NCI-H2081 treated with DMSO at 0.1 percent for 48 hours (cell line): ENCODE data around the gene SRPK2.
"Not testable (repeated sequence)": the region's sequence is repeated elsewhere in the genome, so short reads cannot be mapped to it uniquely, and the experiment has no call there.

Source experiments
- DNase-seq: peaks from one replicate; lab custom pipeline; 2025; lab: John Stamatoyannopoulos, UW

Gene SRPK2

GRCh38 chr7:105339404-105340323 is 49.1 kb downstream of the SRPK2 start:
- DNase-seq: no peak

- DNase-seq: no peak
These were observed 51.2 kb downstream of the SRPK2 start for GRCh38 chr7:105337529-105337928.

- DNase-seq: no peak
These were observed 52.7 kb downstream of the SRPK2 start for GRCh38 chr7:105336009-105336408.

GRCh38 chr7:105332661-105333060 is 56.1 kb downstream of the SRPK2 start:
- not testable (repeated sequence) for DNase-seq

GRCh38 chr7:105330526-105330925 is 58.2 kb downstream of the SRPK2 start:
- no peak for DNase-seq

GRCh38 chr7:105327201-105327600 is 61.5 kb downstream of the SRPK2 start:
- no peak for DNase-seq

- no peak for DNase-seq
These were observed 63.4 kb downstream of the SRPK2 start for GRCh38 chr7:105325216-105325904.

- not testable (repeated sequence) for DNase-seq
These were observed 64.1 kb downstream of the SRPK2 start for GRCh38 chr7:105324606-105325005.

- DNase-seq: no peak
These were observed 65.4 kb downstream of the SRPK2 start for GRCh38 chr7:105323366-105323765.

GRCh38 chr7:105322655-105323277 is 66.0 kb downstream of the SRPK2 start:
- DNase-seq: no peak

GRCh38 chr7:105321754-105322455 is 66.8 kb downstream of the SRPK2 start:
- no peak for DNase-seq

GRCh38 chr7:105320896-105321295 is 67.8 kb downstream of the SRPK2 start:
- DNase-seq: no peak

GRCh38 chr7:105319578-105319977 is 69.1 kb downstream of the SRPK2 start:
- DNase-seq: no peak

- no peak for DNase-seq
These were observed 72.0 kb downstream of the SRPK2 start for GRCh38 chr7:105316578-105317344.

- DNase-seq: no peak
These were observed 73.4 kb downstream of the SRPK2 start for GRCh38 chr7:105315357-105315756.

- DNase-seq: no peak
These were observed 79.2 kb downstream of the SRPK2 start for GRCh38 chr7:105309235-105310169.

GRCh38 chr7:105307163-105307672 is 81.5 kb downstream of the SRPK2 start:
- no peak for DNase-seq

GRCh38 chr7:105306298-105306748 is 82.4 kb downstream of the SRPK2 start:
- no peak for DNase-seq

- no peak for DNase-seq
These were observed 83.1 kb downstream of the SRPK2 start for GRCh38 chr7:105305633-105306032.
